ENCODE results near the gene TSC22D4.

- no peak for TF ChIP-seq ZBTB11 (tag by site-specific recombination; conservative IDR thresholded peaks at IDR 0.05; ENCODE audit: low read depth)
- no peak for TF ChIP-seq SETDB1 (IDR thresholded peaks at IDR 0.05; ENCODE audit: insufficient read length, low read length)
- TF ChIP-seq ZNF138 (tag by site-specific recombination; IDR thresholded peaks at IDR 0.05; ENCODE audit: borderline replicate concordance) = no peak
- TF ChIP-seq MYNN (tag by site-specific recombination; IDR thresholded peaks at IDR 0.05; ENCODE audit: borderline replicate concordance) = no peak
Measured at GRCh38 chr7:100517305-100517704, 38.3 kb upstream of the TSC22D4 start.
